Astrocyte (in vitro differentiated cells and primary cell): ENCODE measurements around the gene ITGA3.

Experiments used
- EZH2 ChIP-seq: IDR thresholded peaks from 2 replicates; pipeline ENCODE4 v1.6.1; 2012; ENCODE audit warnings: mild to moderate bottlenecking, low read length, inconsistent platforms; ENCODE audit not compliant: insufficient read depth
- TF ChIP-seq, protein P1 (sequence below): IDR thresholded peaks from 2 replicates; pipeline ENCODE4 v1.5.1; 2011; ENCODE audit warnings: low read depth, mild to moderate bottlenecking, inconsistent platforms, low read length, moderate library complexity; ENCODE audit not compliant: insufficient read depth

DNA sequence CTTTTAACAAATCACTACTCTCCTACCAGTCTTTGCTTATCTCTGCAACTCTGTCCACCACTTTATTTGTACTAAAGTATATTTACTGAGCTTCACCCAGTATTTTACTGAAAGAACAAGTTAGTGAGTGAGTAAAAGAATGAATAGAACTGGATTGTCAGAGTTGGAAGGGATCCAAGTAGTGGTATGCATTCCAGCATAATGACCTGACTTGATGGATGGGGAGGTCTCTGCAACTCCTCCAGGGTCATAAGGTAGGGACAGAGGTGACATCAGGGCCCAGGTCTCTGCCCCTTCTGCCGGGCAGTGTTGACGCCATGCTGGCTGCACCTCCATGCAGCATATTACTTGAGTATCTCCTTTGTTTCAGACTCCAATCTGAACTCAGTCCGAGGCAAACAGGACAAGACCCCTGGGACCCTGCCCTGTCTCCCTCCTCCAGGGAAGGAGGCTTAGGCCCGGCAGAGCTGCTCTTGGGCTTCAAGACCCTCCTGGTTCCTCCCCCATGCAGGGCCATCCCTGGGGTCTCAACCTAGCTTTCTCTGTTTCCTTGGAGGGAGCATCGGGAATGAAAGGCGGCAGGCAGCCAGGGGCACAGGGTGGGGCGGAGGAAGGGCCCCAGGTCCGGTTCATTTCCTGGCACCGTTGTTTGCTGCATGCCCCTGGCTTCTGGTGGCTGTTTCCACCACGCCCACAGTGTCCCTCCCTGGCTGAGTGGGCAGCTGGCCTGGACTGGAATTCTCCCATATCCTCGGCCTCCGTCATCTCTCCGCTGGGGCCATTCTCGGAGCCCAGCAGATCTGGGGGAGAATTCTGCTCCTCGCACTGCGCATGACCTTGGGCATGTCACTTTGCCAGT is 12.4 kb upstream of the ITGA3 start:
- TF ChIP-seq, protein P1, sequence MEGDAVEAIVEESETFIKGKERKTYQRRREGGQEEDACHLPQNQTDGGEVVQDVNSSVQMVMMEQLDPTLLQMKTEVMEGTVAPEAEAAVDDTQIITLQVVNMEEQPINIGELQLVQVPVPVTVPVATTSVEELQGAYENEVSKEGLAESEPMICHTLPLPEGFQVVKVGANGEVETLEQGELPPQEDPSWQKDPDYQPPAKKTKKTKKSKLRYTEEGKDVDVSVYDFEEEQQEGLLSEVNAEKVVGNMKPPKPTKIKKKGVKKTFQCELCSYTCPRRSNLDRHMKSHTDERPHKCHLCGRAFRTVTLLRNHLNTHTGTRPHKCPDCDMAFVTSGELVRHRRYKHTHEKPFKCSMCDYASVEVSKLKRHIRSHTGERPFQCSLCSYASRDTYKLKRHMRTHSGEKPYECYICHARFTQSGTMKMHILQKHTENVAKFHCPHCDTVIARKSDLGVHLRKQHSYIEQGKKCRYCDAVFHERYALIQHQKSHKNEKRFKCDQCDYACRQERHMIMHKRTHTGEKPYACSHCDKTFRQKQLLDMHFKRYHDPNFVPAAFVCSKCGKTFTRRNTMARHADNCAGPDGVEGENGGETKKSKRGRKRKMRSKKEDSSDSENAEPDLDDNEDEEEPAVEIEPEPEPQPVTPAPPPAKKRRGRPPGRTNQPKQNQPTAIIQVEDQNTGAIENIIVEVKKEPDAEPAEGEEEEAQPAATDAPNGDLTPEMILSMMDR, result no peak
- no peak for TF ChIP-seq EZH2
